GM23338 (cell line): ENCODE results near the gene PTPRE. TPM values are rescaled to one million over a fixed set of nuclear protein-coding genes. Genes with fewer than 3 reads are reported as not detected.

Experiments used
- ATAC-seq: fragments of 200-7000 bp; cut with Tn5 transposase; 3 replicates; pipeline ENCODE4 v1.9.1; 2020
- DNase-seq: peaks from one replicate; pipeline ENCODE4 v3.0.0-alpha.2; 2015; ENCODE audit warnings: low spot score
- H2AFZ ChIP-seq: fragments of 200-600 bp; sonication (generic); 2 replicates; pipeline ENCODE4 v1.8.0; 2016; ENCODE audit warnings: antibody characterized with exemption, mild to moderate bottlenecking, moderate library complexity
- H3F3A ChIP-seq: fragments of 200-600 bp; sonication (generic); replicated peaks from 2 replicates; pipeline ENCODE4 v1.8.0; 2017; ENCODE audit warnings: antibody characterized with exemption, mixed run types, low read depth
- H3K27ac ChIP-seq: fragments of 200-600 bp; sonication (generic); 2 replicates; pipeline ENCODE4 v1.6.1; 2016; ENCODE audit warnings: low read depth
- H3K27me3 ChIP-seq: fragments of 200-600 bp; sonication (generic); 2 replicates; pipeline ENCODE4 v1.8.0; 2016; ENCODE audit warnings: mild to moderate bottlenecking, mixed run types, moderate library complexity; ENCODE audit not compliant: insufficient read depth
- H3K36me3 ChIP-seq: fragments of 200-600 bp; sonication (generic); 2 replicates; pipeline ENCODE4 v1.8.0; 2016; ENCODE audit warnings: mild to moderate bottlenecking; ENCODE audit not compliant: insufficient read depth
- H3K4me1 ChIP-seq: fragments of 200-600 bp; sonication (generic); 2 replicates; pipeline ENCODE4 v1.8.0; 2016; ENCODE audit warnings: mild to moderate bottlenecking, moderate library complexity; ENCODE audit not compliant: insufficient read depth
- H3K4me2 ChIP-seq: fragments of 200-600 bp; sonication (generic); 2 replicates; pipeline ENCODE4 v1.7.1; 2017; ENCODE audit warnings: mixed run types
- H3K4me3 ChIP-seq: fragments of 200-600 bp; sonication (generic); 2 replicates; pipeline ENCODE4 v1.6.1; 2016; ENCODE audit warnings: mixed run types
- H3K79me2 ChIP-seq: fragments of 200-600 bp; sonication (generic); replicated peaks from 2 replicates; pipeline ENCODE4 v1.8.0; 2017; ENCODE audit warnings: mild to moderate bottlenecking; ENCODE audit not compliant: insufficient read depth
- H3K9me2 ChIP-seq: fragments of 200-600 bp; sonication (generic); 2 replicates; pipeline ENCODE4 v1.8.0; 2017; ENCODE audit not compliant: insufficient read depth
- H4K20me1 ChIP-seq: fragments of 200-600 bp; sonication (generic); replicated peaks from 2 replicates; pipeline ENCODE4 v1.8.0; 2017; ENCODE audit warnings: mild to moderate bottlenecking; ENCODE audit not compliant: insufficient read depth
- H3K27ac Mint-ChIP-seq: 2 replicates; pipeline ENCODE4 v1.8.0; 2020; ENCODE audit warnings: inconsistent platforms, mild to moderate bottlenecking, moderate library complexity, mixed read lengths
- H3K27me3 Mint-ChIP-seq: 3 replicates; pipeline ENCODE4 v1.8.0; 2022; ENCODE audit warnings: low read depth, mild to moderate bottlenecking, moderate library complexity, mixed read lengths, inconsistent platforms; ENCODE audit not compliant: insufficient read depth, poor library complexity
- H3K36me3 Mint-ChIP-seq: 3 replicates; pipeline ENCODE4 v1.8.0; 2021; ENCODE audit warnings: low read depth, mild to moderate bottlenecking, inconsistent platforms, moderate library complexity, mixed read lengths
- H3K4me1 Mint-ChIP-seq: 3 replicates; pipeline ENCODE4 v1.8.0; 2020; ENCODE audit warnings: mild to moderate bottlenecking, inconsistent platforms, mixed read lengths
- H3K4me3 Mint-ChIP-seq: 3 replicates; pipeline ENCODE4 v1.8.0; 2021; ENCODE audit warnings: moderate library complexity, mild to moderate bottlenecking, inconsistent platforms, mixed read lengths
- H3K9me3 Mint-ChIP-seq: 3 replicates; pipeline ENCODE4 v1.8.0; 2020; ENCODE audit warnings: moderate library complexity, mild to moderate bottlenecking, inconsistent platforms, mixed read lengths
- CREB1 ChIP-seq: fragments of 250-450 bp; sonication (Bioruptor Pico); IDR thresholded peaks from 2 replicates; pipeline ENCODE4 v1.5.0; 2020; ENCODE audit warnings: low read depth, mild to moderate bottlenecking, moderate library complexity
- CTCF ChIP-seq, 2 experiments: fragments of 200-600 bp in 1 of 2; sonication (generic) in 1 of 2; conservative IDR thresholded peaks; 2 replicates each; pipeline versions ENCODE4 v1.5.1 to v1.6.1; 2016 to 2017; ENCODE audit warnings: antibody characterized with exemption in 2 of 2, low read depth in 2 of 2, mild to moderate bottlenecking in 2 of 2, moderate library complexity in 1 of 2
- ETS1 ChIP-seq: IDR thresholded peaks from 2 replicates; pipeline ENCODE4 v1.6.1; 2016; ENCODE audit warnings: antibody characterized with exemption
- EZH2 ChIP-seq: fragments of 200-600 bp; sonication (generic); IDR thresholded peaks from one replicate; pipeline ENCODE4 v1.8.0; 2017; ENCODE audit warnings: antibody characterized with exemption, mild to moderate bottlenecking, low read depth; ENCODE audit not compliant: unreplicated experiment
- EZH2phosphoT487 ChIP-seq: fragments of 200-600 bp; sonication (generic); IDR thresholded peaks from one replicate; pipeline ENCODE4 v1.8.1; 2018; ENCODE audit warnings: antibody characterized with exemption; ENCODE audit not compliant: unreplicated experiment
- JUNB ChIP-seq: IDR thresholded peaks from one replicate; pipeline ENCODE4 v1.6.1; 2016; ENCODE audit warnings: antibody characterized with exemption; ENCODE audit not compliant: unreplicated experiment
- NANOG ChIP-seq: IDR thresholded peaks from 2 replicates; pipeline ENCODE4 v1.6.1; 2016; ENCODE audit warnings: antibody characterized with exemption, borderline replicate concordance
- POLR2AphosphoS5 ChIP-seq: IDR thresholded peaks from 2 replicates; pipeline ENCODE4 v1.6.1; 2016; ENCODE audit warnings: antibody characterized with exemption, low read depth
- STAT1 ChIP-seq: IDR thresholded peaks from one replicate; pipeline ENCODE4 v1.6.1; 2016; ENCODE audit warnings: antibody characterized with exemption; ENCODE audit not compliant: unreplicated experiment
- ZNF114 ChIP-seq: fragments of 250-450 bp; sonication (Bioruptor Pico); IDR thresholded peaks from 2 replicates; pipeline ENCODE4 v1.5.0; 2020; ENCODE audit warnings: mild to moderate bottlenecking, moderate library complexity
- ZNF331 ChIP-seq: fragments of 250-450 bp; sonication (Bioruptor Pico); IDR thresholded peaks from 2 replicates; pipeline ENCODE4 v1.5.0; 2020; ENCODE audit warnings: low read depth, mild to moderate bottlenecking, moderate library complexity
- polyA plus RNA-seq: library from polyadenylated mRNA; unstranded; fragments of >200 nt; fragmentation: Nextera tagmentation; extraction: Ambion mirVana; gene quantifications from 2 replicates; pipeline ENCODE4 v1.2.1, GENCODE V29; 2016
- total RNA-seq: library from RNA; depleted of rRNA; stranded (reverse); fragments of >200 nt; shearing (Covaris generic); gene quantifications from 2 replicates; pipeline ENCODE4 v1.2.3, GENCODE V29; 2014
- TF ChIP-seq, protein P1 (sequence below): IDR thresholded peaks from one replicate; pipeline ENCODE4 v1.6.1; 2018; ENCODE audit warnings: antibody characterized with exemption; ENCODE audit not compliant: unreplicated experiment
- TF ChIP-seq, protein P2 (sequence below): fragments of 250-450 bp; sonication (Bioruptor Pico); IDR thresholded peaks from 2 replicates; pipeline ENCODE4 v1.5.0; 2020; ENCODE audit warnings: mild to moderate bottlenecking, moderate library complexity

The PTPRE gene
- total and polyA plus RNA-seq, 2 experiments from 2014 or later = 0.34 to 0.42 TPM

DNA sequence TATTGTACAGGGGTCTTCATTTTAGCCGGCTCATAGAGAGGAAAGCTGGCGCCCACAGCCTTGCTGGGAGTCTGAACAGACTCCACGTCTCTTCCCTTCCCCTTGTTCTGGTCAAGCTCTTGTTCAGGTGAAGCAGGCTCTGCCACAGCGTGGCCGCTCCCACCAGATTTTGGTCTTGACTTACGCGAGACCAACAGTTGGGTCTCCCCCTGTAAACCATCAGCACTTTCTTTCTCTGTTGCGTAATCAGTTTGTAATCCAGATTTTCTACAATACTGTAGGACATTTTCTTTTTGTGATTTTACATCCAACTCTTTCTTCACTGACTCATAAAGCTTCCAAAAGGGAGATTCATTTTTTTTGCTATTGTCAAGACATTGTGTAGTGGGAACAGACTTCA is 208.5 kb downstream of the PTPRE start:
- no peaks in the 10 kb centered on the region for H3K27me3 ChIP-seq
- no peak overlapping the region for H3K4me3 ChIP-seq
- H3K4me2 ChIP-seq = no peak overlapping the region
- Mint-ChIP-seq H3K4me1 (no peaks in the 10 kb centered on the region), H3K36me3 (peaks cover 73% of the 10 kb centered on the region), H3K27ac (no peak overlapping the region), H3K9me3 (no peaks in the 10 kb centered on the region), H3K4me3 (no peak overlapping the region), H3K27me3 (no peaks in the 10 kb centered on the region)
- ATAC-seq (no peak), DNase-seq (no peak)
- H3K27ac ChIP-seq = no peak overlapping the region
- no peaks in the 10 kb centered on the region for H3F3A ChIP-seq
- peaks cover 10% of the 10 kb centered on the region for H4K20me1 ChIP-seq
- no peak overlapping the region for H2AFZ ChIP-seq
- H3K36me3 ChIP-seq = peaks cover 70% of the 10 kb centered on the region
- H3K4me1 ChIP-seq = no peaks in the 10 kb centered on the region
- no peaks in the 10 kb centered on the region for H3K9me2 ChIP-seq
- H3K79me2 ChIP-seq = peaks cover 18% of the 10 kb centered on the region
- TF ChIP-seq STAT1 (no peak), ETS1 (no peak), CREB1 (CRISPR knock-in tag) (no peak), JUNB (no peak), EZH2phosphoT487 (no peak), CTCF (conservative IDR thresholded peaks at IDR 0.05; ENCODE audit: low read depth in 2 of 2) (no peak), ZNF331 (no peak), ZNF114 (CRISPR knock-in tag) (no peak), EZH2 (no peak), NANOG (no peak), POLR2AphosphoS5 (no peak)
- TF ChIP-seq, protein P1, sequence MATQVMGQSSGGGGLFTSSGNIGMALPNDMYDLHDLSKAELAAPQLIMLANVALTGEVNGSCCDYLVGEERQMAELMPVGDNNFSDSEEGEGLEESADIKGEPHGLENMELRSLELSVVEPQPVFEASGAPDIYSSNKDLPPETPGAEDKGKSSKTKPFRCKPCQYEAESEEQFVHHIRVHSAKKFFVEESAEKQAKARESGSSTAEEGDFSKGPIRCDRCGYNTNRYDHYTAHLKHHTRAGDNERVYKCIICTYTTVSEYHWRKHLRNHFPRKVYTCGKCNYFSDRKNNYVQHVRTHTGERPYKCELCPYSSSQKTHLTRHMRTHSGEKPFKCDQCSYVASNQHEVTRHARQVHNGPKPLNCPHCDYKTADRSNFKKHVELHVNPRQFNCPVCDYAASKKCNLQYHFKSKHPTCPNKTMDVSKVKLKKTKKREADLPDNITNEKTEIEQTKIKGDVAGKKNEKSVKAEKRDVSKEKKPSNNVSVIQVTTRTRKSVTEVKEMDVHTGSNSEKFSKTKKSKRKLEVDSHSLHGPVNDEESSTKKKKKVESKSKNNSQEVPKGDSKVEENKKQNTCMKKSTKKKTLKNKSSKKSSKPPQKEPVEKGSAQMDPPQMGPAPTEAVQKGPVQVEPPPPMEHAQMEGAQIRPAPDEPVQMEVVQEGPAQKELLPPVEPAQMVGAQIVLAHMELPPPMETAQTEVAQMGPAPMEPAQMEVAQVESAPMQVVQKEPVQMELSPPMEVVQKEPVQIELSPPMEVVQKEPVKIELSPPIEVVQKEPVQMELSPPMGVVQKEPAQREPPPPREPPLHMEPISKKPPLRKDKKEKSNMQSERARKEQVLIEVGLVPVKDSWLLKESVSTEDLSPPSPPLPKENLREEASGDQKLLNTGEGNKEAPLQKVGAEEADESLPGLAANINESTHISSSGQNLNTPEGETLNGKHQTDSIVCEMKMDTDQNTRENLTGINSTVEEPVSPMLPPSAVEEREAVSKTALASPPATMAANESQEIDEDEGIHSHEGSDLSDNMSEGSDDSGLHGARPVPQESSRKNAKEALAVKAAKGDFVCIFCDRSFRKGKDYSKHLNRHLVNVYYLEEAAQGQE = no peak
- TF ChIP-seq, protein P2, sequence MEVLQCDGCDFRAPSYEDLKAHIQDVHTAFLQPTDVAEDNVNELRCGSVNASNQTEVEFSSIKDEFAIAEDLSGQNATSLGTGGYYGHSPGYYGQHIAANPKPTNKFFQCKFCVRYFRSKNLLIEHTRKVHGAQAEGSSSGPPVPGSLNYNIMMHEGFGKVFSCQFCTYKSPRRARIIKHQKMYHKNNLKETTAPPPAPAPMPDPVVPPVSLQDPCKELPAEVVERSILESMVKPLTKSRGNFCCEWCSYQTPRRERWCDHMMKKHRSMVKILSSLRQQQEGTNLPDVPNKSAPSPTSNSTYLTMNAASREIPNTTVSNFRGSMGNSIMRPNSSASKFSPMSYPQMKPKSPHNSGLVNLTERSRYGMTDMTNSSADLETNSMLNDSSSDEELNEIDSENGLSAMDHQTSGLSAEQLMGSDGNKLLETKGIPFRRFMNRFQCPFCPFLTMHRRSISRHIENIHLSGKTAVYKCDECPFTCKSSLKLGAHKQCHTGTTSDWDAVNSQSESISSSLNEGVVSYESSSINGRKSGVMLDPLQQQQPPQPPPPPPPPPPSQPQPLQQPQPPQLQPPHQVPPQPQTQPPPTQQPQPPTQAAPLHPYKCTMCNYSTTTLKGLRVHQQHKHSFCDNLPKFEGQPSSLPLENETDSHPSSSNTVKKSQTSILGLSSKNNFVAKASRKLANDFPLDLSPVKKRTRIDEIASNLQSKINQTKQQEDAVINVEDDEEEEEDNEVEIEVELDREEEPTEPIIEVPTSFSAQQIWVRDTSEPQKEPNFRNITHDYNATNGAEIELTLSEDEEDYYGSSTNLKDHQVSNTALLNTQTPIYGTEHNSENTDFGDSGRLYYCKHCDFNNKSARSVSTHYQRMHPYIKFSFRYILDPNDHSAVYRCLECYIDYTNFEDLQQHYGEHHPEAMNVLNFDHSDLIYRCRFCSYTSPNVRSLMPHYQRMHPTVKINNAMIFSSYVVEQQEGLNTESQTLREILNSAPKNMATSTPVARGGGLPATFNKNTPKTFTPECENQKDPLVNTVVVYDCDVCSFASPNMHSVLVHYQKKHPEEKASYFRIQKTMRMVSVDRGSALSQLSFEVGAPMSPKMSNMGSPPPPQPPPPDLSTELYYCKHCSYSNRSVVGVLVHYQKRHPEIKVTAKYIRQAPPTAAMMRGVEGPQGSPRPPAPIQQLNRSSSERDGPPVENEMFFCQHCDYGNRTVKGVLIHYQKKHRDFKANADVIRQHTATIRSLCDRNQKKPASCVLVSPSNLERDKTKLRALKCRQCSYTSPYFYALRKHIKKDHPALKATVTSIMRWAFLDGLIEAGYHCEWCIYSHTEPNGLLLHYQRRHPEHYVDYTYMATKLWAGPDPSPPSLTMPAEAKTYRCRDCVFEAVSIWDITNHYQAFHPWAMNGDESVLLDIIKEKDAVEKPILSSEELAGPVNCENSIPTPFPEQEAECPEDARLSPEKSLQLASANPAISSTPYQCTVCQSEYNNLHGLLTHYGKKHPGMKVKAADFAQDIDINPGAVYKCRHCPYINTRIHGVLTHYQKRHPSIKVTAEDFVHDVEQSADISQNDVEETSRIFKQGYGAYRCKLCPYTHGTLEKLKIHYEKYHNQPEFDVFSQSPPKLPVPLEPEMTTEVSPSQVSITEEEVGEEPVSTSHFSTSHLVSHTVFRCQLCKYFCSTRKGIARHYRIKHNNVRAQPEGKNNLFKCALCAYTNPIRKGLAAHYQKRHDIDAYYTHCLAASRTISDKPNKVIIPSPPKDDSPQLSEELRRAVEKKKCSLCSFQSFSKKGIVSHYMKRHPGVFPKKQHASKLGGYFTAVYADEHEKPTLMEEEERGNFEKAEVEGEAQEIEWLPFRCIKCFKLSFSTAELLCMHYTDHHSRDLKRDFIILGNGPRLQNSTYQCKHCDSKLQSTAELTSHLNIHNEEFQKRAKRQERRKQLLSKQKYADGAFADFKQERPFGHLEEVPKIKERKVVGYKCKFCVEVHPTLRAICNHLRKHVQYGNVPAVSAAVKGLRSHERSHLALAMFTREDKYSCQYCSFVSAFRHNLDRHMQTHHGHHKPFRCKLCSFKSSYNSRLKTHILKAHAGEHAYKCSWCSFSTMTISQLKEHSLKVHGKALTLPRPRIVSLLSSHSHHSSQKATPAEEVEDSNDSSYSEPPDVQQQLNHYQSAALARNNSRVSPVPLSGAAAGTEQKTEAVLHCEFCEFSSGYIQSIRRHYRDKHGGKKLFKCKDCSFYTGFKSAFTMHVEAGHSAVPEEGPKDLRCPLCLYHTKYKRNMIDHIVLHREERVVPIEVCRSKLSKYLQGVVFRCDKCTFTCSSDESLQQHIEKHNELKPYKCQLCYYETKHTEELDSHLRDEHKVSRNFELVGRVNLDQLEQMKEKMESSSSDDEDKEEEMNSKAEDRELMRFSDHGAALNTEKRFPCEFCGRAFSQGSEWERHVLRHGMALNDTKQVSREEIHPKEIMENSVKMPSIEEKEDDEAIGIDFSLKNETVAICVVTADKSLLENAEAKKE = no peak
